OCI-LY3 (cell line): ENCODE data around the gene TAF5L.
"Not testable (repeated sequence)": the region's sequence is repeated elsewhere in the genome, so short reads cannot be mapped to it uniquely, and the experiment has no call there.

Experiments used
- CTCF ChIP-seq: fragments of 200-600, 300-600 bp; sonication (generic); IDR thresholded peaks from 2 replicates; pipeline ENCODE4 v1.5.1; 2014; ENCODE audit warnings: antibody characterized with exemption, low read length, low read depth
- EZH2phosphoT487 ChIP-seq: fragments of 200-600 bp; shearing (Covaris generic); IDR thresholded peaks from 2 replicates; pipeline ENCODE4 v1.6.1; 2018; ENCODE audit warnings: antibody characterized with exemption, mixed run types, low read depth

- TF ChIP-seq CTCF, EZH2phosphoT487: not testable (repeated sequence)
Measured at GRCh38 chr1:229622641-229623120, 3.2 kb downstream of the TAF5L start.
